ENCODE measurements around the gene RASAL2.
"Not testable (repeated sequence)": the region's sequence is repeated elsewhere in the genome, so short reads cannot be mapped to it uniquely, and the experiment has no call there.

RASAL2 gene

GRCh38 chr1:178310685-178311105 is 216.8 kb downstream of the RASAL2 start:
- H3K4me3 ChIP-seq (ENCODE audit: low read length), result no peak overlapping the region
- peak; percentile 75 for DNase-seq (ENCODE audit: low read depth)
- TF ChIP-seq CTCF (IDR thresholded peaks at IDR 0.05; ENCODE audit: insufficient read depth, low read depth, low read length, missing control alignments), result peak; percentile 60

- TF ChIP-seq CTCF (IDR thresholded peaks at IDR 0.05; ENCODE audit: insufficient read depth, low read depth, low read length, missing control alignments), result no peak
- H3K4me3 ChIP-seq (ENCODE audit: low read length), result no peak overlapping the region
- no peak for DNase-seq (ENCODE audit: low read depth)
Measured at GRCh38 chr1:178311164-178311563, 217.3 kb downstream of the RASAL2 start.

- DNase-seq (ENCODE audit: low read depth), result not testable (repeated sequence)
- H3K4me3 ChIP-seq (ENCODE audit: low read length), result peak overlapping the region; percentile 48
Measured at GRCh38 chr1:178320280-178320982, 226.5 kb downstream of the RASAL2 start.

GRCh38 chr1:178323067-178323466 is 229.2 kb downstream of the RASAL2 start:
- TF ChIP-seq CTCF (IDR thresholded peaks at IDR 0.05; ENCODE audit: insufficient read depth, low read depth, low read length, missing control alignments), result no peak
- no peak overlapping the region for H3K4me3 ChIP-seq (ENCODE audit: low read length)
- DNase-seq (ENCODE audit: low read depth), result peak; percentile 93

GRCh38 chr1:178324003-178324402 is 230.1 kb downstream of the RASAL2 start:
- DNase-seq (ENCODE audit: low read depth), result peak; percentile 94
- no peak for TF ChIP-seq CTCF (IDR thresholded peaks at IDR 0.05; ENCODE audit: insufficient read depth, low read depth, low read length, missing control alignments)
- no peak overlapping the region for H3K4me3 ChIP-seq (ENCODE audit: low read length)

GRCh38 chr1:178328728-178329127 is 234.8 kb downstream of the RASAL2 start:
- DNase-seq (ENCODE audit: low read depth), result no peak
- no peak for TF ChIP-seq CTCF (IDR thresholded peaks at IDR 0.05; ENCODE audit: insufficient read depth, low read depth, low read length, missing control alignments)

GRCh38 chr1:178330153-178330552 is 236.2 kb downstream of the RASAL2 start:
- no peak for TF ChIP-seq CTCF (IDR thresholded peaks at IDR 0.05; ENCODE audit: insufficient read depth, low read depth, low read length, missing control alignments)
- DNase-seq (ENCODE audit: low read depth), result peak; percentile 73
- H3K4me3 ChIP-seq (ENCODE audit: low read length), result no peak overlapping the region

More at GRCh38 chr1:178328728-178329127, 234.8 kb downstream of the RASAL2 start:
- no peak overlapping the region for H3K4me3 ChIP-seq (ENCODE audit: low read length)
